H1 (cell line): Measurements from ENCODE around the gene CAPN8. TPM values are rescaled to one million over a fixed set of nuclear protein-coding genes. Genes with fewer than 3 reads are reported as not detected.

Experiments used
- CBX8 ChIP-seq: fragments of 300-800, 300-1000 bp; sonication (generic); IDR thresholded peaks from 2 replicates; pipeline ENCODE4 v1.7.1; 2016; ENCODE audit warnings: low read depth, low read length, borderline replicate concordance
- RFX5 ChIP-seq: IDR thresholded peaks from 2 replicates; pipeline ENCODE4 v1.6.1; 2011; ENCODE audit warnings: low read depth, low read length, improper control_type of control experiment, borderline replicate concordance
- polyA plus RNA-seq, 7 experiments: library from polyadenylated mRNA; depleted of rRNA in 3 of 7; stranded (reverse) in 5 of 7; unstranded in 2 of 7; fragments of >200 nt in 5 of 7; fragments of 200-250 nt in 2 of 7; gene quantifications; 1 replicate in 5 of 7; 2 replicates in 1 of 7; 4 replicates in 1 of 7; pipeline versions ENCODE4 v1.2.1 to v1.2.3, GENCODE V29; 2011 to 2013; ENCODE audit warnings: missing spikeins in 2 of 7, mixed read lengths in 2 of 7
- total RNA-seq: library from RNA; stranded (reverse); fragmentation: NEBNext Ultra II Directional; extraction: Animal tissue kit (Norgen Biotek cat#: 25700); gene quantifications from 2 replicates; pipeline ENCODE4 v1.2.1, GENCODE V29; 2021
- TF ChIP-seq, protein P1 (sequence below), 3 experiments: IDR thresholded peaks; 1 replicate in 2 of 3; 2 replicates in 1 of 3; pipeline versions ENCODE4 v1.5.1 to v1.6.1; 2011; ENCODE audit warnings: low read length in 3 of 3, mild to moderate bottlenecking in 3 of 3, inconsistent platforms in 2 of 3, low read depth in 1 of 3, moderate library complexity in 1 of 3; ENCODE audit not compliant: insufficient read depth in 1 of 3; ENCODE audit errors: control extremely low read depth in 1 of 3
- TF ChIP-seq, protein P2 (sequence below): fragments of 300-600 bp; sonication (generic); IDR thresholded peaks from 2 replicates; pipeline ENCODE4 v1.7.1; 2012; ENCODE audit warnings: low read length, moderate library complexity, mild to moderate bottlenecking, inconsistent platforms; ENCODE audit not compliant: insufficient replicate concordance

The CAPN8 gene
- total and polyA plus RNA-seq, 2 of the 8 experiments (the other 6 are each of a cell fraction or from before 2014, with no cell fraction given), result 0.20 to 0.26 TPM

DNA sequence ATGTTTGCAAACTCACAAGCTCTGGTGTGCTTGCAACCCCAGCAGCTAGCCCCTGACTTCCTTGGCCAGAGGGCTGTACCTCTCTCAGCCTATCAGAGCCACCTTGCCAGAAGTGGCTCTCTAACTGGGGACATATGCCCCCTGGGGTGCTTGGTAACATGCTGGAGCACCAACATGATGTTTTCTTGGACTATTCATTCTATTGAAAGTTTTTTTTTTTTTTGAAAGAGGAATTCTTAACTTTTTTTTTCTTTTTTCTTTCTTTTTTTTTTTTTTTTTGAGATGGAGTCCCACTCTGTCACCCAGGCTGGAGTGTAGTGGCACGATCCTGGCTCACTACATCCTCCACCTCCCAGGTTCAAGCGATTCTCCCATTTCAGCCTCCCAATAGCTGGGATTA lies 14.7 kb upstream of the CAPN8 start (continued):
- TF ChIP-seq, protein P1, sequence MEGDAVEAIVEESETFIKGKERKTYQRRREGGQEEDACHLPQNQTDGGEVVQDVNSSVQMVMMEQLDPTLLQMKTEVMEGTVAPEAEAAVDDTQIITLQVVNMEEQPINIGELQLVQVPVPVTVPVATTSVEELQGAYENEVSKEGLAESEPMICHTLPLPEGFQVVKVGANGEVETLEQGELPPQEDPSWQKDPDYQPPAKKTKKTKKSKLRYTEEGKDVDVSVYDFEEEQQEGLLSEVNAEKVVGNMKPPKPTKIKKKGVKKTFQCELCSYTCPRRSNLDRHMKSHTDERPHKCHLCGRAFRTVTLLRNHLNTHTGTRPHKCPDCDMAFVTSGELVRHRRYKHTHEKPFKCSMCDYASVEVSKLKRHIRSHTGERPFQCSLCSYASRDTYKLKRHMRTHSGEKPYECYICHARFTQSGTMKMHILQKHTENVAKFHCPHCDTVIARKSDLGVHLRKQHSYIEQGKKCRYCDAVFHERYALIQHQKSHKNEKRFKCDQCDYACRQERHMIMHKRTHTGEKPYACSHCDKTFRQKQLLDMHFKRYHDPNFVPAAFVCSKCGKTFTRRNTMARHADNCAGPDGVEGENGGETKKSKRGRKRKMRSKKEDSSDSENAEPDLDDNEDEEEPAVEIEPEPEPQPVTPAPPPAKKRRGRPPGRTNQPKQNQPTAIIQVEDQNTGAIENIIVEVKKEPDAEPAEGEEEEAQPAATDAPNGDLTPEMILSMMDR (IDR thresholded peaks at IDR 0.05; ENCODE audit: control extremely low read depth in 1 of 3, insufficient read depth in 1 of 3, low read depth in 1 of 3, low read length in 3 of 3), result no peak
- no peak for TF ChIP-seq RFX5
- TF ChIP-seq CBX8, result no peak
- TF ChIP-seq, protein P2, sequence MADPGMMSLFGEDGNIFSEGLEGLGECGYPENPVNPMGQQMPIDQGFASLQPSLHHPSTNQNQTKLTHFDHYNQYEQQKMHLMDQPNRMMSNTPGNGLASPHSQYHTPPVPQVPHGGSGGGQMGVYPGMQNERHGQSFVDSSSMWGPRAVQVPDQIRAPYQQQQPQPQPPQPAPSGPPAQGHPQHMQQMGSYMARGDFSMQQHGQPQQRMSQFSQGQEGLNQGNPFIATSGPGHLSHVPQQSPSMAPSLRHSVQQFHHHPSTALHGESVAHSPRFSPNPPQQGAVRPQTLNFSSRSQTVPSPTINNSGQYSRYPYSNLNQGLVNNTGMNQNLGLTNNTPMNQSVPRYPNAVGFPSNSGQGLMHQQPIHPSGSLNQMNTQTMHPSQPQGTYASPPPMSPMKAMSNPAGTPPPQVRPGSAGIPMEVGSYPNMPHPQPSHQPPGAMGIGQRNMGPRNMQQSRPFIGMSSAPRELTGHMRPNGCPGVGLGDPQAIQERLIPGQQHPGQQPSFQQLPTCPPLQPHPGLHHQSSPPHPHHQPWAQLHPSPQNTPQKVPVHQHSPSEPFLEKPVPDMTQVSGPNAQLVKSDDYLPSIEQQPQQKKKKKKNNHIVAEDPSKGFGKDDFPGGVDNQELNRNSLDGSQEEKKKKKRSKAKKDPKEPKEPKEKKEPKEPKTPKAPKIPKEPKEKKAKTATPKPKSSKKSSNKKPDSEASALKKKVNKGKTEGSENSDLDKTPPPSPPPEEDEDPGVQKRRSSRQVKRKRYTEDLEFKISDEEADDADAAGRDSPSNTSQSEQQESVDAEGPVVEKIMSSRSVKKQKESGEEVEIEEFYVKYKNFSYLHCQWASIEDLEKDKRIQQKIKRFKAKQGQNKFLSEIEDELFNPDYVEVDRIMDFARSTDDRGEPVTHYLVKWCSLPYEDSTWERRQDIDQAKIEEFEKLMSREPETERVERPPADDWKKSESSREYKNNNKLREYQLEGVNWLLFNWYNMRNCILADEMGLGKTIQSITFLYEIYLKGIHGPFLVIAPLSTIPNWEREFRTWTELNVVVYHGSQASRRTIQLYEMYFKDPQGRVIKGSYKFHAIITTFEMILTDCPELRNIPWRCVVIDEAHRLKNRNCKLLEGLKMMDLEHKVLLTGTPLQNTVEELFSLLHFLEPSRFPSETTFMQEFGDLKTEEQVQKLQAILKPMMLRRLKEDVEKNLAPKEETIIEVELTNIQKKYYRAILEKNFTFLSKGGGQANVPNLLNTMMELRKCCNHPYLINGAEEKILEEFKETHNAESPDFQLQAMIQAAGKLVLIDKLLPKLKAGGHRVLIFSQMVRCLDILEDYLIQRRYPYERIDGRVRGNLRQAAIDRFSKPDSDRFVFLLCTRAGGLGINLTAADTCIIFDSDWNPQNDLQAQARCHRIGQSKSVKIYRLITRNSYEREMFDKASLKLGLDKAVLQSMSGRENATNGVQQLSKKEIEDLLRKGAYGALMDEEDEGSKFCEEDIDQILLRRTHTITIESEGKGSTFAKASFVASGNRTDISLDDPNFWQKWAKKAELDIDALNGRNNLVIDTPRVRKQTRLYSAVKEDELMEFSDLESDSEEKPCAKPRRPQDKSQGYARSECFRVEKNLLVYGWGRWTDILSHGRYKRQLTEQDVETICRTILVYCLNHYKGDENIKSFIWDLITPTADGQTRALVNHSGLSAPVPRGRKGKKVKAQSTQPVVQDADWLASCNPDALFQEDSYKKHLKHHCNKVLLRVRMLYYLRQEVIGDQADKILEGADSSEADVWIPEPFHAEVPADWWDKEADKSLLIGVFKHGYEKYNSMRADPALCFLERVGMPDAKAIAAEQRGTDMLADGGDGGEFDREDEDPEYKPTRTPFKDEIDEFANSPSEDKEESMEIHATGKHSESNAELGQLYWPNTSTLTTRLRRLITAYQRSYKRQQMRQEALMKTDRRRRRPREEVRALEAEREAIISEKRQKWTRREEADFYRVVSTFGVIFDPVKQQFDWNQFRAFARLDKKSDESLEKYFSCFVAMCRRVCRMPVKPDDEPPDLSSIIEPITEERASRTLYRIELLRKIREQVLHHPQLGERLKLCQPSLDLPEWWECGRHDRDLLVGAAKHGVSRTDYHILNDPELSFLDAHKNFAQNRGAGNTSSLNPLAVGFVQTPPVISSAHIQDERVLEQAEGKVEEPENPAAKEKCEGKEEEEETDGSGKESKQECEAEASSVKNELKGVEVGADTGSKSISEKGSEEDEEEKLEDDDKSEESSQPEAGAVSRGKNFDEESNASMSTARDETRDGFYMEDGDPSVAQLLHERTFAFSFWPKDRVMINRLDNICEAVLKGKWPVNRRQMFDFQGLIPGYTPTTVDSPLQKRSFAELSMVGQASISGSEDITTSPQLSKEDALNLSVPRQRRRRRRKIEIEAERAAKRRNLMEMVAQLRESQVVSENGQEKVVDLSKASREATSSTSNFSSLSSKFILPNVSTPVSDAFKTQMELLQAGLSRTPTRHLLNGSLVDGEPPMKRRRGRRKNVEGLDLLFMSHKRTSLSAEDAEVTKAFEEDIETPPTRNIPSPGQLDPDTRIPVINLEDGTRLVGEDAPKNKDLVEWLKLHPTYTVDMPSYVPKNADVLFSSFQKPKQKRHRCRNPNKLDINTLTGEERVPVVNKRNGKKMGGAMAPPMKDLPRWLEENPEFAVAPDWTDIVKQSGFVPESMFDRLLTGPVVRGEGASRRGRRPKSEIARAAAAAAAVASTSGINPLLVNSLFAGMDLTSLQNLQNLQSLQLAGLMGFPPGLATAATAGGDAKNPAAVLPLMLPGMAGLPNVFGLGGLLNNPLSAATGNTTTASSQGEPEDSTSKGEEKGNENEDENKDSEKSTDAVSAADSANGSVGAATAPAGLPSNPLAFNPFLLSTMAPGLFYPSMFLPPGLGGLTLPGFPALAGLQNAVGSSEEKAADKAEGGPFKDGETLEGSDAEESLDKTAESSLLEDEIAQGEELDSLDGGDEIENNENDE, result no peak
